Stomach (tissue), 9 donors: ENCODE measurements around the gene DSTYK. TPM values are rescaled to one million over a fixed set of nuclear protein-coding genes. Genes with fewer than 3 reads are reported as not detected.

ENCODE experiments used
- DNase-seq, 2 donors: peaks; one replicate each; pipeline versions ENCODE4 v3.0.0 to v3.0.0-alpha.2; 2013 to 2019
- H3K27ac ChIP-seq, 5 donors: fragments of 200-600 bp in 4 of 5; sonication (generic) in 4 of 5; one replicate each; pipeline ENCODE4 v1.5.1; 2013 to 2019; ENCODE audit warnings: mild to moderate bottlenecking in 1 of 5, moderate library complexity in 1 of 5
- H3K27me3 ChIP-seq, 3 donors: fragments of 200-600 bp; sonication (generic); one replicate each; pipeline ENCODE4 v1.5.1; 2017 to 2019; ENCODE audit warnings: mixed run types in 1 of 3
- H3K36me3 ChIP-seq, 4 donors: fragments of 200-600 bp; sonication (generic); 1 replicate in 3 of 4; 2 replicates in 1 of 4; pipeline ENCODE4 v1.5.1; 2016 to 2019
- H3K4me1 ChIP-seq, 4 donors: fragments of 200-600 bp; sonication (generic); one replicate each; pipeline ENCODE4 v1.5.1; 2016 to 2019
- H3K4me3 ChIP-seq, 4 donors: fragments of 200-600 bp; sonication (generic) in 3 of 4; one replicate each; pipeline ENCODE4 v1.5.1; 2016 to 2019; ENCODE audit warnings: mild to moderate bottlenecking in 1 of 4
- H3K9me3 ChIP-seq, 4 donors: fragments of 200-600 bp; sonication (generic); one replicate each; pipeline ENCODE4 v1.5.1; 2016 to 2019
- CTCF ChIP-seq, 7 experiments: fragments of 450-650 bp in 4 of 7; fragments of 200-600 bp in 3 of 7; sonication (generic) in 3 of 7; IDR thresholded peaks; one replicate each; pipeline ENCODE4 v1.5.1; 2016 to 2019; ENCODE audit warnings: antibody characterized with exemption in 7 of 7, control low read depth in 2 of 7, mild to moderate bottlenecking in 1 of 7
- EP300 ChIP-seq: sonication (generic); formaldehyde crosslinking; IDR thresholded peaks from one replicate; pipeline ENCODE4 v1.6.1; 2017; ENCODE audit warnings: antibody characterized with exemption
- POLR2A ChIP-seq, 4 donors: fragments of 450-650 bp; IDR thresholded peaks; one replicate each; pipeline ENCODE4 v1.6.1; 2016; ENCODE audit warnings: antibody characterized with exemption in 4 of 4, control low read depth in 2 of 4, mild to moderate bottlenecking in 1 of 4, moderate library complexity in 1 of 4
- POLR2AphosphoS5 ChIP-seq, 3 donors: sonication (generic); formaldehyde crosslinking; IDR thresholded peaks; one replicate each; pipeline ENCODE4 v1.6.1; 2016; ENCODE audit warnings: antibody characterized with exemption in 3 of 3
- WGBS, 5 donors: extraction: QIAGEN DNeasy Blood & Tissue Kit in 3 of 5; methylation state at CpG; one replicate each; pipeline versions ENCODE4 v1.1.5 to v1.1.7; 2013 to 2018; 5-methylcytosine and 5-hydroxymethylcytosine counted together
- intact Hi-C: fragments of 100-400 bp; cut with DNase I; formaldehyde crosslinking; loops from one replicate; pipeline ENCODE4 v1.15.1; 2023; ENCODE audit warnings: low total_unique reads
- polyA plus RNA-seq, 3 donors: library from polyadenylated mRNA; stranded (reverse); fragments of 200-250 nt; gene quantifications; one replicate each; pipeline ENCODE4 v1.2.3, GENCODE V29; 2013
- total RNA-seq, 5 donors: library from RNA; depleted of rRNA; stranded (reverse); fragments of >200 nt; gene quantifications; one replicate each; pipeline versions ENCODE4 v1.1.0 to v1.2.3, GENCODE V29; 2014 to 2016
- donor health status: healthy with polysubstance abuse.
- donor health status: Bipolar disorder and iron deficiency.
- donor health status: healthy.

Gene DSTYK
- total and polyA plus RNA-seq, 8 donors: 2.4 to 15.2 (median 3.4) TPM

DNA sequence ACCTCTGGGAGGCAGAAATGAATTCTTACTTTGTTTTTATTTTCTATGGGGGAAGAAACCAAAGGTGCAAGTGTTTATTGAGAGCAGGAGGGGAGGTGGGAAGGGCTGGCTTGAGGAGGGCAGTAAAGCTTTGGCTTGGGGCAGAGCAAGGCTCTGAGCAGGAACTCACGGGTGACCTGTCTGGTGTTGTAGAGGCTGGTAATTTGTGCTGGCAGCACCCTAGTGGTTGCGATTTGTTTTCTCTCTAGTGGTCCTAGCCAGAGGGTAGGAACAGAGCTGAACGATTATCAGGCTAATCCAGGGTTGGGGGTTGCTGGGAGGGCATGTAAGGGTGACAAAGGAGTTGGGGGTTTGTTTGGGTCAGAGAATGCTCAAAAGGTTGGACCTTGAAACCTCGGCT lies 32.9 kb upstream of the DSTYK start:
- WGBS, 5 donors: 62 to 79% (median 73%) methylated on average over 4 of the region's 4 CpGs
- peaks cover 11 to 33% (median 24%) of the 10 kb centered on the region in 4 donors for H3K4me1 ChIP-seq
- intact Hi-C loops: no loop called here
- peaks cover 0 to 9% (median 6%) of the 10 kb centered on the region in 4 donors for H3K36me3 ChIP-seq
- H3K9me3 ChIP-seq: no peaks in the 10 kb centered on the region
- DNase-seq: no peak
- no peak for TF ChIP-seq EP300
- no peak for TF ChIP-seq POLR2AphosphoS5 (IDR thresholded peaks at IDR 0.05)
- TF ChIP-seq CTCF (IDR thresholded peaks at IDR 0.05): no peak
- TF ChIP-seq POLR2A (IDR thresholded peaks at IDR 0.05): no peak
- H3K27me3 ChIP-seq: no peaks in the 10 kb centered on the region
- H3K4me3 ChIP-seq: no peak overlapping the region
- no peak overlapping the region for H3K27ac ChIP-seq

- DNase-seq: no peak
- Histone ChIP-seq H3K4me1 (peaks cover 3 to 25% (median 16%) of the 10 kb centered on the region in 4 donors), H3K4me3 (no peak overlapping the region), H3K27ac (no peak overlapping the region), H3K36me3 (peaks cover 0 to 9% (median 6%) of the 10 kb centered on the region in 4 donors), H3K27me3 (no peaks in the 10 kb centered on the region), H3K9me3 (no peaks in the 10 kb centered on the region)
- intact Hi-C loops: no loop called here
- TF ChIP-seq CTCF (IDR thresholded peaks at IDR 0.05) (no peak), POLR2A (IDR thresholded peaks at IDR 0.05) (no peak), POLR2AphosphoS5 (IDR thresholded peaks at IDR 0.05) (no peak), EP300 (no peak)
- WGBS, 5 donors: 91 to 94% (median 92%) methylated on average over 8 of the region's 8 CpGs
Measured at GRCh38 chr1:205243350-205244191, 32.1 kb upstream of the DSTYK start.

- Histone ChIP-seq H3K4me3 (no peak overlapping the region), H3K9me3 (no peaks in the 10 kb centered on the region), H3K27me3 (no peaks in the 10 kb centered on the region), H3K27ac (no peak overlapping the region), H3K4me1 (peaks cover 0 to 4% (median 2%) of the 10 kb centered on the region in 4 donors), H3K36me3 (peaks cover 0 to 9% (median 6%) of the 10 kb centered on the region in 4 donors)
- 93 to 97% (median 94%) methylated on average over 28 to 36 of the region's 36 CpGs for WGBS, 5 donors
- intact Hi-C loops: no loop called here
- DNase-seq: no peak
- TF ChIP-seq POLR2A (IDR thresholded peaks at IDR 0.05) (no peak), POLR2AphosphoS5 (IDR thresholded peaks at IDR 0.05) (no peak), EP300 (no peak), CTCF (IDR thresholded peaks at IDR 0.05) (no peak)
Measured at GRCh38 chr1:205241366-205242030, 30.0 kb upstream of the DSTYK start.

- TF ChIP-seq CTCF (IDR thresholded peaks at IDR 0.05) (no peak), POLR2AphosphoS5 (IDR thresholded peaks at IDR 0.05) (no peak), POLR2A (IDR thresholded peaks at IDR 0.05) (no peak), EP300 (no peak)
- intact Hi-C loops: no loop called here
- H3K27ac ChIP-seq: no peak overlapping the region
- H3K4me1 ChIP-seq: peaks cover 0 to 2% (median under 1%) of the 10 kb centered on the region in 4 donors
- no peak overlapping the region for H3K4me3 ChIP-seq
- H3K36me3 ChIP-seq: peaks cover 0 to 9% (median 6%) of the 10 kb centered on the region in 4 donors
- H3K27me3 ChIP-seq: no peaks in the 10 kb centered on the region
- no peak for DNase-seq
- H3K9me3 ChIP-seq: no peaks in the 10 kb centered on the region
- 73 to 90% (median 79%) methylated on average over 3 of the region's 3 CpGs for WGBS, 5 donors
Measured at GRCh38 chr1:205240569-205240968, 29.1 kb upstream of the DSTYK start.
